Stimulated activated CD4-positive, alpha-beta T cell treated with anti-CD3 and anti-CD28 coated beads, Interleukin-4, amount 100 ng/mL, for 1 hour (primary cell): ENCODE data around the gene RIPOR3.
A peak's percentile ranks its signal among the peaks of the same experiment; 100 is the strongest.

ENCODE experiments used
- DNase-seq: peaks from one replicate; pipeline ENCODE4 v3.0.0-alpha.2; 2020

RIPOR3 gene

GRCh38 chr20:50586531-50587232 lies 104.7 kb downstream of the RIPOR3 start:
- no peak for DNase-seq

- no peak for DNase-seq
These were observed 105.7 kb downstream of the RIPOR3 start for GRCh38 chr20:50585678-50586077.

- no peak for DNase-seq
These were observed 106.1 kb downstream of the RIPOR3 start for GRCh38 chr20:50585214-50585613.

- no peak for DNase-seq
These were observed 106.7 kb downstream of the RIPOR3 start for GRCh38 chr20:50584687-50585086.

GRCh38 chr20:50583442-50584150 lies 107.7 kb downstream of the RIPOR3 start:
- DNase-seq, result no peak

GRCh38 chr20:50582591-50583234 lies 108.6 kb downstream of the RIPOR3 start:
- DNase-seq, result no peak

GRCh38 chr20:50582092-50582491 lies 109.2 kb downstream of the RIPOR3 start:
- no peak for DNase-seq

- no peak for DNase-seq
These were observed 110.3 kb downstream of the RIPOR3 start for GRCh38 chr20:50580842-50581544.

GRCh38 chr20:50580016-50580747 lies 111.2 kb downstream of the RIPOR3 start:
- DNase-seq, result peak; percentile 54

GRCh38 chr20:50579511-50579910 lies 111.8 kb downstream of the RIPOR3 start:
- DNase-seq, result no peak

GRCh38 chr20:50578778-50579165 lies 112.6 kb downstream of the RIPOR3 start:
- no peak for DNase-seq

GRCh38 chr20:50578061-50578777 lies 113.1 kb downstream of the RIPOR3 start:
- DNase-seq, result no peak

GRCh38 chr20:50577175-50578018 lies 113.9 kb downstream of the RIPOR3 start:
- DNase-seq, result no peak

- DNase-seq, result peak; percentile 73
These were observed 115.2 kb downstream of the RIPOR3 start for GRCh38 chr20:50575865-50576720.

GRCh38 chr20:50574586-50574985 lies 116.8 kb downstream of the RIPOR3 start:
- DNase-seq, result no peak

GRCh38 chr20:50574108-50574507 lies 117.2 kb downstream of the RIPOR3 start:
- DNase-seq, result no peak

GRCh38 chr20:50572938-50573777 lies 118.2 kb downstream of the RIPOR3 start:
- no peak for DNase-seq

- DNase-seq, result no peak
These were observed 119.9 kb downstream of the RIPOR3 start for GRCh38 chr20:50571466-50571865.
